NCI-H146 treated with DMSO at 0.1 percent for 48 hours (cell line): ENCODE measurements around the gene ZCCHC2.

Experiments used
- DNase-seq: peaks from one replicate; lab custom pipeline; 2025; ENCODE audit not compliant: unreplicated experiment; lab: John Stamatoyannopoulos, UW

ZCCHC2 gene

GRCh38 chr18:62510789-62511188, 12.0 kb upstream of the ZCCHC2 start:
- DNase-seq: no peak

- no peak for DNase-seq
Measured at GRCh38 chr18:62512532-62512931, 10.3 kb upstream of the ZCCHC2 start.

- DNase-seq: no peak
Measured at GRCh38 chr18:62512996-62513395, 9.8 kb upstream of the ZCCHC2 start.

DNA sequence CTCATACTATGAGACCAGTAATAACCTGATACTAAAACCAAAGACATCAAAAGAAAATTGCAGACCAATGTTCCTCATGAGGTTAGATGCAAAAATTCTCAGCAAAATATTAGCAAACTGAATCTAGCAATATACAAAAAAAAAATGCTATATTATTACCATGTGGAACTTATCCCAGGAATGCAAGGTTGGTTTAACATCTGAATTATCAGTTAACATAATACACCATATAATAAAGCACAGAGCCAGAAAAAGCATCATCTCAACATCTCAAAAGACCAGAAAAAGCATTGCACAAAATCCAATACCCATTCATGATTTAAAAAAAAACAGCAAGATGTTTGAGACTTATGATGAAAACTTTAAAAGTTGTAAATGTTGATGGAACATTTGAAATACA, 8.3 kb upstream of the ZCCHC2 start:
- DNase-seq: no peak

DNA sequence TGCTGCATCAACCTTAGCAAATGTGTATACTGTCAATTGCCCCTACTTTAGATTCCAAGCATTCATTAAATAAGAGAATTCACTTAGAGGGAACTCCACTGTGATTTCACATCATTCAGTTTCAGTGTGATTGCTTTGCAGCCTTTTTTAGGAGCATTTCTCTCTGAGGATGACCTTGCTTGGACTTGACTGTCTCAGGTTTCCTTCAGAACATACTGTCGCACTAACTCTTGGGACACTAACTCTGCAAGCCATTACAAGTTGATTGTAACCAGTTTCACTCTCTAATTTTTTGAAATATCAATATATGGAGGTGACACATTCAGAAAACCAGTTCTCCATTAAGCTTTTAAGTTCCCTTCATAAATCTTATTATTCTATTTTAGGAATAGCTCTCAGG, 6.6 kb upstream of the ZCCHC2 start:
- no peak for DNase-seq

GRCh38 chr18:62518460-62519375, 4.1 kb upstream of the ZCCHC2 start:
- DNase-seq: no peak

GRCh38 chr18:62519684-62520083, 3.1 kb upstream of the ZCCHC2 start:
- no peak for DNase-seq

GRCh38 chr18:62521082-62521481, 1.7 kb upstream of the ZCCHC2 start:
- DNase-seq: no peak

DNA sequence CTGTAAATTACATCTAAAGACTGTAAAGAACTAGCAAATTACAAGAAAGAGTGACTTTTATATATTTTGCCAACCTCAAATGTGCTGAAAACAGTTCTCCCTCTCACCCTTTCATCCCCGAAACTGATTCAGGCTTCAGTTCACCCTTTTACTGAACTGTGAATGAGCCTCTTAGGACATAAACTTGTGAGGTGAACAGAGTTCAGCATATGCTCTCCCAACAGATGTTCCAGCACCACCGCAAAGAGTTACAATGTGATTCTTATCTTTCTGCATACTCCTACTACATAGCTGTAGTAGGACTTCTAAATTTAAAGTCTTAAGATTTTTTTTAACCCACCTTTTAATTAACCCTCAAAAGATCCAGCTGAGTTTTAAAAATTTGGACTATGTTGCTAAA, 1.2 kb upstream of the ZCCHC2 start:
- DNase-seq: no peak

- peak; percentile 63 for DNase-seq
Measured at GRCh38 chr18:62522178-62522503, 684 bp upstream of the ZCCHC2 start.

DNA sequence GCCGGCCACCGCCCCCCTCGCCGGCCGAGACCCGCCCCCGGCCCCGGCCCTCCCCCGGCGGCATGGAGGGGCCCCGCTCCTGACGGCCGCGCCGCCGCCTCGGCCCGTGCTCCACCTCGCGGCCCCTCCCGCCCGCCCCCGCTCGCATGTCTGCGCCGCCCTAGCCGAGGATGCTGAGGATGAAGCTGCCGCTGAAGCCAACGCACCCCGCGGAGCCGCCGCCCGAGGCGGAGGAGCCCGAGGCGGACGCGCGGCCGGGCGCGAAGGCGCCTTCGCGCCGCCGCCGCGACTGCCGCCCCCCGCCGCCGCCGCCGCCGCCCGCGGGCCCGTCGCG, 397 bp downstream of the ZCCHC2 start:
- no peak for DNase-seq

DNA sequence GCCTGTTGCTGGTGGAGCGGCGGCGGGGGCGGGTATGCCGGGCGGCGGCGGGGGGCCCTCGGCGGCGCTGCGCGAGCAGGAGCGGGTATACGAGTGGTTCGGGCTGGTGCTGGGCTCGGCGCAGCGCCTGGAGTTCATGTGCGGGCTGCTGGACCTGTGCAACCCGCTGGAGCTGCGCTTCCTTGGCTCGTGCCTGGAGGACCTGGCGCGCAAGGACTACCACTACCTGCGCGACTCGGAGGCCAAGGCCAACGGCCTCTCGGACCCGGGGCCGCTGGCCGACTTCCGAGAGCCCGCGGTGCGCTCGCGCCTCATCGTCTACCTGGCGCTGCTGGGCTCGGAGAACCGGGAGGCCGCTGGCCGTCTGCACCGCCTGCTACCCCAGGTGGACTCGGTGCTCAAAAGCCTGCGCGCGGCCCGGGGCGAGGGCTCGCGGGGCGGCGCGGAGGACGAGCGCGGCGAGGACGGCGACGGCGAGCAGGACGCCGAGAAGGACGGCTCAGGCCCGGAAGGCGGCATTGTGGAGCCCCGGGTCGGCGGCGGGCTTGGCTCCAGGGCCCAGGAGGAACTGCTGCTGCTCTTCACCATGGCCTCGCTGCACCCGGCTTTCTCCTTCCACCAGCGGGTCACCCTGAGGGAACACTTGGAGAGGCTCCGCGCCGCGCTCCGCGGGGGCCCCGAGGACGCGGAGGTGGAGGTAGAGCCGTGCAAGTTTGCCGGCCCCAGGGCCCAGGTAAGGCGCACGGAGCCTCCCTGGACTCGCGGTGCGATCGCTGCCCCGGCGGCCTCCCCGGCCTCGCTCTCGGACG, 1.0 kb downstream of the ZCCHC2 start:
- DNase-seq: peak; percentile 53

DNA sequence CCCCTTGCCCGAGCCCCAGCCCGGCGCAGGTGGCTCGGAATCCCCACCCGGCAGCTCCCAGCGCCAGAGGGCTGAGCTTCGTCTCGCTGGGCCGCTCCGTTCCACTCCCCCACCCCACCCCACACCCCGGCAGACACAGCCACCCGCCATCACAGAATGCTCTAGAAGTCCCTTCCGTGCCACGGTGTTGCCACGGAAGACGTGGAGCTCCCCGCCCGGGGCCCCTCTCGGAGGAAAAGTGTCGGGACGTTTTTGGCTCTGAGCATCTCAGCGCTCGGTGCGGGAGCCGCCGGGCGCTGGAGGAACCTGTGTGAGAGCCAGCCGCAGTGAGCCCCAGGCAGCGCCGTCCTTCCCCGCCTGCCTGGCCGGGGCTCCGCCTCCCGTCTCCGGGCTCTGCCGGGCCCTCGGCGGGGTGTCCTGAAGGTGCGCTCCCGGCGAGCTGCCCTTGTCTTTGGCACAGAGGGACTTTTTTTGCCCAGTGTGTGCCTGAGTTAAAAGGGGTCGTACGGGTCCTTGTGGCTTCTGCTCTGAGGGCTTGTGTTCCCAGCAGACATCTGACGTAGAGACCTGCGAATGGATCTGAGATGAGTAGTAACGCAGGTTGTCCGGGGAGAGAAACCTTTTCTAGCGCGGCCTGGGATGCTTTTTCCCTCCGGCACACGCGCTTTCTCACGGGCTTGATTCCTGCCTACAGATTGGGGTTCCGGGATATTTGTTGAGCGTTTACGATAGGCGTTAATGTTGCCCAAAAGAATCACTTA, 1.8 kb downstream of the ZCCHC2 start:
- peak; percentile 75 for DNase-seq

GRCh38 chr18:62525608-62526007, 2.8 kb downstream of the ZCCHC2 start:
- no peak for DNase-seq

DNA sequence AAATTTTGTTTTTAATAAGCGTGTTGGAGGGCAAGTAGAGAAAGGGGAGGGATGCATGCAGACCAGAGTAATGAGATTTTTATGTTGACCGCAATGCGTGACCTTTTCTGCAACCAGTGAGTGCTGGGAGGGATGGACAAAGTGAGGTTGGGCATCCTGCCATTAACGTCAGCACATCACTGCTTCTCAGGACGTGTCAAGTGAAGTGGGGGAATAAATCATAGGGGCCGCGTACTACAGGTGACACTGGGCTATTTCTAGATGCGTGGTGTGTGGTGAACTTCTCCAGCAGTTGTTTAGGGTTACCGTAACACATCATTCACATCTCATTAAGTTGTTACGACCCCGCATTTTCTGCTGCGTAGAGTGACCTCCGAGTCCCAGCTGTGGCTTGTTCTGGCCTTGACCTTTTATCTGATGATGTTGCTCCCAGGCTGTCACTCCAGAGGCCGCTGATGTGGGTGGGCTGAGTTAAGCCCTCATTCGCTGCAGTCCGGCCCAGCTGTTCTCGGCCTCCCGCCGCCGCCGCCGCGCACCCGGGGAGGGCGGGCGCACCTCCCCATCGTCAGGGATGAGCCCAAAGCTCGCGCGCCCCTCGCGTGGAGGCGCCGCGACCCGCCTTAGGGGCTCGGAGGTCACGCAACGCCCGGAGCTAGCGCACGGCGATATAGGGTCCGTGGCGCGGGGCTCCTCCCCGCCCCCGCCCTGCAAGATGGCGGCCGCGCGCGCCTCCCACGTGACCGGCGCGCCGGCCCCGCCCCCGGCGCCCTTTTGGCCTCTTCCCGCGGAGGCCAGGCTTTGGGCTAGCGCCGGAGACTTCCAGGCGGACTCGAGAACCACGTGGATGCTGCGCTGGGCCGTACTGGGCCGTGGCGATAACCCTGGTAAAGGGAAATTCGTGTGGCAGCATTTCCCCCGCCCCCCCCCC, 3.5 kb downstream of the ZCCHC2 start:
- peak; percentile 77 for DNase-seq

DNA sequence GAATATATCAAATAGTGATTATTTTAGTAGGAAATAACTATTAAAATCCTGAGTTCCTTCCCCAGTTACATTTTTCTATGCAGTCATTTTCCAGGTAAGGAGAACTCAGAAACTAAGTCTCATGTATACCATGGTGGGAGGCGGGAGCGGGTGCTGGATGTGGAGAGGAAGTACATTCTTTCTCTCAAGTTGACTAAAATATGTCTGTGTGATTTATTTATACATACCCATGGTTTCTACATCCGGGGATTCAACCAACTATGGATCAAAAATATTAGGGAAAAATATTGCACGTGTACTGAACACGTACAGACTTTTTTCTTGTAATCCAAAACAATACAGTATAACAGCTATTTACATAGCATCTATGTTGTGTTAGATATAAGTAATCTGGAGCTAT, 6.8 kb downstream of the ZCCHC2 start:
- no peak for DNase-seq

GRCh38 chr18:62531078-62531477, 8.3 kb downstream of the ZCCHC2 start:
- DNase-seq: no peak

DNA sequence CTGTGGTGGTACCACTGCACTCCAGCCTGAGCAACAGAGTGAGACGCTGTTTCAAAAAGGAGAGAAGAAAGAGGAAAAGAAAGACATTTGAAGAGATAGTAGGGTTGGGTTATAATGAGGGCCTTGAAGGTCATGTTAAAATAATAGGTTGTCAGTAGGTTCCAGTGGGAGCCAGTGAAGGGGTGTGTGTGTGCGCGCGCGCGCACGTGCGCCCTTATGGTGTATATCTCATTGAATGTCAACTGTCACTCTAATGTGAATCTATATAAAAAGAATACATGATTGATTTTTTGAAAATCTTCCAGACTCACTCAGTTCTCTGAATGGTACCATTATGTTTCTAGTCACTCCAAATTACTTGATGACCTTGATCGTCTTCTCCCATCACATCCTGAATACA, 9.1 kb downstream of the ZCCHC2 start:
- no peak for DNase-seq

DNA sequence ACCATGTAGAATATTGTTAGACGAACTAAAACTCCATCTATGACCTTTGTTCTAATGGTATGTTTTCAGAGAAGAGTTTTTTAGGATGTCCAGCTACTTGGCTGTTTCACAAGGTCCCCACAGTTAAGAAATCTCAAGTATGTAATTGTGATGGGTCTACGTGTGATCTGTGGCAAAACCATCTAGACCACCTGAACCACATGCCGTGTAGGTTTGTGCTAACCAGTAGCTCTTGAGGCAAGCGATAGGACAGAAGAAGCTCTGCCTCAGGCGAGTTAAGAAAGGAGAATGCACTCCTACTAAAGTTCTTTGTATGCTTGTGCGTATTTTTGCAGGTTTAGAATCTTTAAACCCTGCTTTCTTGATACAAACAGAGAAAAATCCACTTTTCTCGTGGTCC, 13.2 kb downstream of the ZCCHC2 start:
- no peak for DNase-seq

DNA sequence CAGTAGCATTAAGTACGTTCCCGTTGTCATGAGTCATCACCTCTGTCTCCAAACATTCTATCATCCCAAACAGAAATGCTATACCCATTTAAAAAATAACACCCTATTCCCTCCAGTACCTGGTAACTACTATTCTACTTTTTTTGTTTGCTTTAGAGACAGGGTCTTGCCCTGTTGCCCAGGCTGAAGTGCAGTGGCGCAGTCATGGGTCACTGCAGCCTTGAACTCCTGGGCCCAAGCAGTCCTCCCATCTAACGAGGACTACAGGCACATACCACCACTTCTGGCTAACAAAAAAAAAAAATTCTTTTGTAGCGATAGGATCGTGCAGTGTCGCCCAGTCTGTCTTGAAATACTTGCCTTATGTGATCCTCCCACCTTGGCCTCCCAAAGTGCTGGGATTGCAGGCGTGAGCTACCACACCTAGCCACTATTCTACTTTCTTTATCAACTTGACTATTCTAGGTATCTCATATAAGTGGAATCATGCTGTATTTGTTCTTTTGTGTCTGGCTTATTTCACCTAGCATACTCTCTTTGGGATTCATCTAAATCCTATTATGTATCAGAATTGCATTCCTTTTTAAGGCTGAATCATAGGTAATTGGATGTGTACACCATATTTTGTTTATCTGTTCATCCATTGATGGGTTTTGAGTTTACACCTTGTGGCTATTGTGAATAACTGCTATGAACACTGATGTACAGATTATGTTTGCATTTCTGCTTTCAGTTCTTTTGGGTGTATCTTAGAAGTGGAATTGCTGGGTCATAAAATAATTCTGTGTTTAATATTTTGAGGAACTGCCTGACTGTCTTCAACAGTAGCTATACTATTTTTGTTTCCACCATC, 14.4 kb downstream of the ZCCHC2 start:
- no peak for DNase-seq
